ENCODE data around the gene LRATD1. TPM values are rescaled to one million over a fixed set of nuclear protein-coding genes. Genes with fewer than 3 reads are reported as not detected.

Gene LRATD1
- total RNA-seq, 4 donors from 2014 or later: 41.5 to 70.9 (median 59.3) TPM

DNA sequence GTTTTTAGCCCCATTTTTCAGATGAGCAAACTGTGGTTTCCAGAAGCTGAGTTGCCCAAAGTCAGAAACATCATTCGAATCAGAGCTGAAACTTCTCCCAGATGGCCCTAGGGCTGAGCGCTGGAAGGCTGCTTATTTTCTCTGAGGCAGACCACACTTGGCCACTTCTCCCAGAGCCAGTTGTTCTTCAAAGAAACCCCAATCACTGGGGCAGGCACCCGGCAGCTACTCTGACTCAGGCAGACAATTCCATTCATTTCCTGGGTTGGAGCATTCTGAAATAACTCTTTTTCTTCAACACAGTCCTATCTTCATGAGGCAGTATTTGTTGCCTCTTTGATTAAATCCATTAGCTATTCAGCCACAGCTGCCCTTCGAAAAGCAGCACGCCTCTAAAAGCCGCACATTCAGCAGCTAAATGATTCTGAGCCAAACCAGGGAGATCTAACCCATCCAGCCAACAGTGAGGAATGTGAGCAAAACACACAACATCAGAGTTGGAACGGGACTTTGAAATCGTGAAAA is 40.9 kb downstream of the LRATD1 start:
- Histone ChIP-seq H3K4me3 (no peak overlapping the region), H3K36me3 (no peaks in the 10 kb centered on the region), H3K27me3 (no peaks in the 10 kb centered on the region), H3K9me3 (no peaks in the 10 kb centered on the region), H3K27ac (no peak overlapping the region), H3K4me1 (no peaks in the 10 kb centered on the region)
- DNase-seq (ENCODE audit: low spot score in 2 of 2): no peak
- WGBS: 69% methylated on average over 8 of the region's 8 CpGs
- TF ChIP-seq, protein P1, sequence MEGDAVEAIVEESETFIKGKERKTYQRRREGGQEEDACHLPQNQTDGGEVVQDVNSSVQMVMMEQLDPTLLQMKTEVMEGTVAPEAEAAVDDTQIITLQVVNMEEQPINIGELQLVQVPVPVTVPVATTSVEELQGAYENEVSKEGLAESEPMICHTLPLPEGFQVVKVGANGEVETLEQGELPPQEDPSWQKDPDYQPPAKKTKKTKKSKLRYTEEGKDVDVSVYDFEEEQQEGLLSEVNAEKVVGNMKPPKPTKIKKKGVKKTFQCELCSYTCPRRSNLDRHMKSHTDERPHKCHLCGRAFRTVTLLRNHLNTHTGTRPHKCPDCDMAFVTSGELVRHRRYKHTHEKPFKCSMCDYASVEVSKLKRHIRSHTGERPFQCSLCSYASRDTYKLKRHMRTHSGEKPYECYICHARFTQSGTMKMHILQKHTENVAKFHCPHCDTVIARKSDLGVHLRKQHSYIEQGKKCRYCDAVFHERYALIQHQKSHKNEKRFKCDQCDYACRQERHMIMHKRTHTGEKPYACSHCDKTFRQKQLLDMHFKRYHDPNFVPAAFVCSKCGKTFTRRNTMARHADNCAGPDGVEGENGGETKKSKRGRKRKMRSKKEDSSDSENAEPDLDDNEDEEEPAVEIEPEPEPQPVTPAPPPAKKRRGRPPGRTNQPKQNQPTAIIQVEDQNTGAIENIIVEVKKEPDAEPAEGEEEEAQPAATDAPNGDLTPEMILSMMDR (IDR thresholded peaks at IDR 0.05): no peak
- TF ChIP-seq POLR2A (IDR thresholded peaks at IDR 0.05) (no peak), POLR2AphosphoS5 (IDR thresholded peaks at IDR 0.05) (no peak), EP300 (IDR thresholded peaks at IDR 0.05) (no peak)

- no peak for DNase-seq (ENCODE audit: low spot score in 2 of 2)
- peaks cover 6% of the 10 kb centered on the region for H3K4me1 ChIP-seq
- TF ChIP-seq POLR2AphosphoS5 (IDR thresholded peaks at IDR 0.05) (no peak), POLR2A (IDR thresholded peaks at IDR 0.05) (no peak), EP300 (IDR thresholded peaks at IDR 0.05) (no peak)
- TF ChIP-seq, protein P1 (IDR thresholded peaks at IDR 0.05): no peak
- no peak overlapping the region for H3K27ac ChIP-seq
- H3K9me3 ChIP-seq: no peaks in the 10 kb centered on the region
- H3K4me3 ChIP-seq: no peak overlapping the region
- no peaks in the 10 kb centered on the region for H3K27me3 ChIP-seq
- 77% methylated on average over 1 of the region's 1 CpG for WGBS
- no peaks in the 10 kb centered on the region for H3K36me3 ChIP-seq
These were observed 43.0 kb downstream of the LRATD1 start for GRCh38 chr2:14675489-14675888.

DNA sequence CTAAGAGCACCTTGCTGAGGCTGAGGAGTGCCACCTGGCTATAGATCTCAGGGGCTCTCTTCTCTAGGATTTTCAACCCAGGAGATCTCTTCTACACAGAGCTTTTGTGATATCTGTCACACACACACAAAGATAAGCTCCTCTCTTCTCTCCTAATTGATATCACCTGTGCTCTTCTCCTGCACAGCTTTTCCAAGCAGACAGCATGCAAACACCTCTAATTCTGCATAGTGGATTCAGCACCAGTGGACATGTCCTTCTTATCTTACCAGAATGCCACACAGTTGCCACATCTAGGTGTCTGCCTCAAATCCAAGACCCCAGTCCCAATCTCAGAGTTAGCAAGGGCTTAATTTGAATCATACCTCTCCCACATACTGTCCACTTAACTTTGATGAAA is 43.9 kb downstream of the LRATD1 start:
- Histone ChIP-seq H3K27ac (no peak overlapping the region), H3K9me3 (no peaks in the 10 kb centered on the region), H3K36me3 (no peaks in the 10 kb centered on the region), H3K27me3 (no peaks in the 10 kb centered on the region), H3K4me1 (peaks cover 6% of the 10 kb centered on the region), H3K4me3 (no peak overlapping the region)
- DNase-seq (ENCODE audit: low spot score in 2 of 2): no peak
- no peak for TF ChIP-seq EP300 (IDR thresholded peaks at IDR 0.05)
- TF ChIP-seq POLR2AphosphoS5 (IDR thresholded peaks at IDR 0.05): no peak
- no peak for TF ChIP-seq POLR2A (IDR thresholded peaks at IDR 0.05)
- TF ChIP-seq, protein P1 (IDR thresholded peaks at IDR 0.05): no peak

GRCh38 chr2:14677039-14677438 is 44.5 kb downstream of the LRATD1 start:
- no peak for DNase-seq (ENCODE audit: low spot score in 2 of 2)
- WGBS: 80% methylated on average over 1 of the region's 1 CpG

DNA sequence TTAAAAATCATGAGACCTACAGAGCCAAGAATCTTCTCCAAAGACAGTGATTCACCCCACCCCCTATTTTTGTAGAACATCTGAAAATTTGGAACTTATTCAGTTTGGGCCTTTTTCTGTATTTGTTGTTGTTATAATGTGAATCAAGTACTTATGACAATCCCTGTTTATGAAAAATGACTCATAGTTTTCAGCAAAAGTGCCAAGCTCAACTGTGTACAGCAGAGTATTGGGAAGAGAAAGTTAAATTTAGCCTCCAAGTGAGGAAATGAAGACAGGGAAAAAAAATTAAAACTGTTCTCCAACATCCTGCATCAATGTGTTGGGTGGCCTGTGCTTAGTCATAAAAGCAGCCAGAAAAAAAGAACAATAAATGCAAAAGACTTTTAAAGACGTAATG is 46.2 kb downstream of the LRATD1 start:
- WGBS: 50% methylated on average over 1 of the region's 1 CpG
- H3K4me1 ChIP-seq: peaks cover 6% of the 10 kb centered on the region
- no peak for TF ChIP-seq POLR2AphosphoS5 (IDR thresholded peaks at IDR 0.05)
- no peak for TF ChIP-seq POLR2A (IDR thresholded peaks at IDR 0.05)
- TF ChIP-seq EP300 (IDR thresholded peaks at IDR 0.05): no peak
- TF ChIP-seq, protein P1 (IDR thresholded peaks at IDR 0.05): no peak
- no peak overlapping the region for H3K27ac ChIP-seq
- H3K36me3 ChIP-seq: no peaks in the 10 kb centered on the region
- DNase-seq (ENCODE audit: low spot score in 2 of 2): no peak
- H3K4me3 ChIP-seq: no peak overlapping the region
- no peaks in the 10 kb centered on the region for H3K9me3 ChIP-seq
- no peaks in the 10 kb centered on the region for H3K27me3 ChIP-seq

More at GRCh38 chr2:14677039-14677438, 44.5 kb downstream of the LRATD1 start:
- no peak overlapping the region for H3K4me3 ChIP-seq
- no peaks in the 10 kb centered on the region for H3K9me3 ChIP-seq
- no peaks in the 10 kb centered on the region for H3K27me3 ChIP-seq
- peaks cover 6% of the 10 kb centered on the region for H3K4me1 ChIP-seq
- no peak overlapping the region for H3K27ac ChIP-seq
- no peaks in the 10 kb centered on the region for H3K36me3 ChIP-seq
- TF ChIP-seq POLR2A (IDR thresholded peaks at IDR 0.05): no peak
- no peak for TF ChIP-seq EP300 (IDR thresholded peaks at IDR 0.05)

GRCh38 chr2:14681608-14682007 is 49.1 kb downstream of the LRATD1 start:
- Histone ChIP-seq H3K9me3 (no peaks in the 10 kb centered on the region), H3K27ac (no peak overlapping the region), H3K4me3 (no peak overlapping the region), H3K4me1 (peaks cover 6% of the 10 kb centered on the region), H3K36me3 (no peaks in the 10 kb centered on the region), H3K27me3 (no peaks in the 10 kb centered on the region)
- TF ChIP-seq POLR2AphosphoS5 (IDR thresholded peaks at IDR 0.05): no peak
- TF ChIP-seq, protein P1 (IDR thresholded peaks at IDR 0.05): no peak
- no peak for TF ChIP-seq POLR2A (IDR thresholded peaks at IDR 0.05)
- TF ChIP-seq EP300 (IDR thresholded peaks at IDR 0.05): no peak
- no peak for DNase-seq (ENCODE audit: low spot score in 2 of 2)
- WGBS: 79% methylated on average over 3 of the region's 3 CpGs

Measured in suprapubic skin (tissue), 4 donors.